IMR-90 (cell line): ENCODE measurements around the gene RNF224. TPM values are rescaled to one million over a fixed set of nuclear protein-coding genes. Genes with fewer than 3 reads are reported as not detected.

Source experiments
- ATAC-seq: fragments of 200-7000 bp; cut with Tn5 transposase; 2 replicates; pipeline ENCODE4 v1.9.1; 2020; ENCODE audit warnings: low read depth, mild to moderate bottlenecking, moderate library complexity
- BruUV-seq: library from RNA; stranded (reverse); fragments of 400-500 nt; replicated peaks from 2 replicates; lab custom pipeline; 2021; lab: Mats Ljungman, UMichigan
- CTCF ChIA-PET: fragments of 300-600 bp; formaldehyde crosslinking; extraction: SDS; loops from one replicate; lab custom pipeline; 2021; ENCODE audit warnings: antibody characterized with exemption; lab: Yijun Ruan, JAX
- POLR2A ChIA-PET: fragments of 300-600 bp; sonication (Branson Sonifier 250); formaldehyde crosslinking; loops from one replicate; lab custom pipeline; 2022; ENCODE audit warnings: antibody characterized with exemption; ENCODE audit not compliant: unreplicated experiment; lab: Charles Lee
- DNase-seq: peaks from one replicate; pipeline ENCODE4 v3.0.0; 2013
- H2AFZ ChIP-seq: replicated peaks from 2 replicates; pipeline ENCODE3; 2013; ENCODE audit warnings: low read length, mild to moderate bottlenecking; ENCODE audit not compliant: poor library complexity
- H2AK5ac ChIP-seq: 2 replicates; pipeline ENCODE4 v1.6.1; 2013; ENCODE audit warnings: low read depth, low read length, inconsistent platforms
- H2AK9ac ChIP-seq: replicated peaks from 2 replicates; pipeline ENCODE3; 2013; ENCODE audit warnings: mild to moderate bottlenecking, low read depth, low read length, moderate library complexity; ENCODE audit not compliant: poor library complexity
- H2BK120ac ChIP-seq: 2 replicates; pipeline ENCODE4 v1.6.1; 2013; ENCODE audit warnings: low read depth, low read length, inconsistent platforms
- H2BK15ac ChIP-seq: 3 replicates; pipeline ENCODE4 v1.6.1; 2013; ENCODE audit warnings: low read depth, low read length, inconsistent platforms
- H2BK20ac ChIP-seq: 2 replicates; pipeline ENCODE4 v1.6.1; 2013; ENCODE audit warnings: low read depth, mild to moderate bottlenecking, inconsistent platforms, low read length, moderate library complexity
- H2BK5ac ChIP-seq: 2 replicates; pipeline ENCODE4 v1.6.1; 2013; ENCODE audit warnings: mild to moderate bottlenecking, low read depth, low read length, inconsistent platforms; ENCODE audit not compliant: poor library complexity, severe bottlenecking
- H3K14ac ChIP-seq: replicated peaks from 2 replicates; pipeline ENCODE4 v1.6.1; 2013; ENCODE audit warnings: low read depth, low read length, inconsistent platforms
- H3K18ac ChIP-seq: 2 replicates; pipeline ENCODE4 v1.6.1; 2013; ENCODE audit warnings: low read depth, low read length, control low read depth
- H3K23ac ChIP-seq: 2 replicates; pipeline ENCODE4 v1.6.1; 2013; ENCODE audit warnings: low read depth, low read length, inconsistent platforms
- H3K27ac ChIP-seq: 2 replicates; pipeline ENCODE4 v1.5.1; 2013; ENCODE audit warnings: mild to moderate bottlenecking, control low read depth, low read length; ENCODE audit not compliant: insufficient read depth
- H3K27me3 ChIP-seq: 2 replicates; pipeline ENCODE4 v1.6.1; 2013; ENCODE audit warnings: low read length; ENCODE audit not compliant: control insufficient read depth, insufficient read depth
- H3K36me3 ChIP-seq: 2 replicates; pipeline ENCODE4 v1.6.1; 2013; ENCODE audit warnings: low read length, mixed read lengths; ENCODE audit not compliant: control insufficient read depth, insufficient read depth
- H3K4ac ChIP-seq: 2 replicates; pipeline ENCODE4 v1.6.1; 2013; ENCODE audit warnings: low read depth, low read length, inconsistent platforms
- H3K4me1 ChIP-seq: 2 replicates; pipeline ENCODE4 v1.6.1; 2013; ENCODE audit warnings: low read length, mixed read lengths; ENCODE audit not compliant: control insufficient read depth, insufficient read depth
- H3K4me2 ChIP-seq: 2 replicates; pipeline ENCODE4 v1.6.1; 2013; ENCODE audit warnings: low read depth, mild to moderate bottlenecking, control low read depth, low read length, moderate library complexity
- H3K4me3 ChIP-seq: 2 replicates; pipeline ENCODE4 v1.5.1; 2013; ENCODE audit warnings: low read depth, mild to moderate bottlenecking, control low read depth, low read length, moderate library complexity; ENCODE audit not compliant: insufficient read depth
- H3K56ac ChIP-seq: 2 replicates; pipeline ENCODE4 v1.6.1; 2013; ENCODE audit warnings: low read length, inconsistent platforms; ENCODE audit not compliant: insufficient read depth; ENCODE audit errors: extremely low read depth
- H3K79me1 ChIP-seq, 2 experiments: 2 replicates each; pipeline ENCODE4 v1.6.1; 2013; ENCODE audit warnings: low read length in 2 of 2, inconsistent platforms in 1 of 2, low read depth in 1 of 2
- H3K9ac ChIP-seq: 2 replicates; pipeline ENCODE4 v1.6.1; 2013; ENCODE audit warnings: low read depth, low read length, control low read depth
- H3K9me1 ChIP-seq: 2 replicates; pipeline ENCODE4 v1.6.1; 2013; ENCODE audit warnings: low read length, inconsistent platforms; ENCODE audit not compliant: insufficient read depth
- H3K9me3 ChIP-seq: 2 replicates; pipeline ENCODE4 v1.6.1; 2013; ENCODE audit warnings: low read length; ENCODE audit not compliant: control insufficient read depth, insufficient read depth
- H4K20me1 ChIP-seq: 2 replicates; pipeline ENCODE4 v1.6.1; 2013; ENCODE audit warnings: low read length, inconsistent platforms; ENCODE audit not compliant: insufficient read depth
- H4K5ac ChIP-seq: 2 replicates; pipeline ENCODE4 v1.6.1; 2013; ENCODE audit warnings: mild to moderate bottlenecking, low read depth, low read length, control low read depth
- H4K8ac ChIP-seq, 2 experiments: 2 replicates each; pipeline ENCODE4 v1.6.1; 2013; ENCODE audit warnings: low read depth in 2 of 2, low read length in 2 of 2, control low read depth in 1 of 2, inconsistent platforms in 1 of 2
- H4K91ac ChIP-seq: 2 replicates; pipeline ENCODE4 v1.6.1; 2013; ENCODE audit warnings: low read depth, low read length, inconsistent platforms; ENCODE audit not compliant: insufficient read depth
- CEBPB ChIP-seq: IDR thresholded peaks from 2 replicates; pipeline ENCODE4 v1.6.1; 2012; ENCODE audit warnings: low read depth, low read length, improper control_type of control experiment
- CTCF ChIP-seq: conservative IDR thresholded peaks from 2 replicates; pipeline ENCODE4 v1.5.1; 2012; ENCODE audit warnings: mild to moderate bottlenecking, low read depth, low read length, improper control_type of control experiment
- MAFK ChIP-seq: IDR thresholded peaks from 2 replicates; pipeline ENCODE4 v1.6.1; 2012; ENCODE audit warnings: low read depth, low read length, improper control_type of control experiment
- POLR2A ChIP-seq: IDR thresholded peaks from 2 replicates; pipeline ENCODE4 v1.6.1; 2012; ENCODE audit warnings: mild to moderate bottlenecking, low read depth, low read length
- RAD21 ChIP-seq: IDR thresholded peaks from 2 replicates; pipeline ENCODE4 v1.6.1; 2012; ENCODE audit warnings: low read length, improper control_type of control experiment
- RCOR1 ChIP-seq: IDR thresholded peaks from 2 replicates; pipeline ENCODE4 v1.6.1; 2012; ENCODE audit warnings: mild to moderate bottlenecking, low read length, improper control_type of control experiment; ENCODE audit not compliant: insufficient replicate concordance
- RFX5 ChIP-seq: IDR thresholded peaks from 2 replicates; pipeline ENCODE4 v1.8.0; 2012; ENCODE audit warnings: low read depth, mild to moderate bottlenecking, low read length, moderate library complexity
- WGBS, 2 experiments: methylation state at CpG; one replicate each; pipeline versions ENCODE4 v1.1.5 to v1.1.7; 2013; ENCODE audit warnings: missing lambda C conversion rate in 2 of 2; ENCODE audit not compliant: insufficient read length in 1 of 2; ENCODE audit errors: extremely low coverage in 2 of 2; 5-methylcytosine and 5-hydroxymethylcytosine counted together
- dilution Hi-C: fragments of 300-500 bp; cut with HindIII; formaldehyde crosslinking; loops from one replicate; pipeline ENCODE4 v1.14.3; 2018; ENCODE audit warnings: low sequenced_read_pairs; ENCODE audit not compliant: unreplicated experiment
- in situ Hi-C: fragments of 300-500 bp; cut with MboI; formaldehyde crosslinking; loops from 3 replicates; pipeline ENCODE4 v1.14.3; 2019; ENCODE audit warnings: low sequenced_read_pairs, inconsistent platforms, mixed read lengths
- intact Hi-C: fragments of 100-400 bp; cut with micrococcal nuclease; formaldehyde crosslinking; loops from 2 replicates; pipeline ENCODE4 v1.10.0; 2022
- polyA plus RNA-seq, 3 experiments: library from polyadenylated mRNA; depleted of rRNA; stranded (reverse); fragments of >200 nt; gene quantifications; 2 replicates each; pipeline ENCODE4 v1.2.3, GENCODE V29; 2012; ENCODE audit warnings: low replicate concordance in 1 of 3
- total RNA-seq: library from RNA; depleted of rRNA; stranded (reverse); fragments of >200 nt; gene quantifications from 2 replicates; pipeline ENCODE4 v1.2.3, GENCODE V29; 2012
- TF ChIP-seq, protein P1 (sequence below): fragments of 150-350 bp; IDR thresholded peaks from 2 replicates; pipeline ENCODE4 v1.6.1; 2017; ENCODE audit warnings: mild to moderate bottlenecking, antibody characterized with exemption, low read length, low read depth

RNF224 gene
- total and polyA plus RNA-seq, 2 of the 4 experiments (the other 2 are of a cell fraction) = not detected

- H3K9ac ChIP-seq = no peak overlapping the region
- no peak overlapping the region for H4K91ac ChIP-seq
- no peak overlapping the region for H3K14ac ChIP-seq
- intact Hi-C loops = no loop called here
- DNase-seq (no peak), ATAC-seq (no peak)
- no peak overlapping the region for H2BK20ac ChIP-seq
- H3K9me1 ChIP-seq = peaks cover 3% of the 10 kb centered on the region; the same call in 1 of the 2 replicates
- peak overlapping the region; percentile 39; the same call in 1 of the 2 replicates for H3K4me2 ChIP-seq
- peak overlapping the region; percentile 25 for H3K4me3 ChIP-seq
- no peak overlapping the region for H2BK15ac ChIP-seq
- no peak overlapping the region for H2BK120ac ChIP-seq
- H3K56ac ChIP-seq = no peak overlapping the region
- no peaks in the 10 kb centered on the region for H4K20me1 ChIP-seq
- peak overlapping the region; percentile 90 for H2AFZ ChIP-seq
- no peak overlapping the region for H4K8ac ChIP-seq
- H4K5ac ChIP-seq = no peak overlapping the region
- H2BK5ac ChIP-seq = no peak overlapping the region
- dilution Hi-C loops = no loop called here
- no peak for TF ChIP-seq MAFK
- TF ChIP-seq RCOR1 = no peak
- TF ChIP-seq, protein P1, sequence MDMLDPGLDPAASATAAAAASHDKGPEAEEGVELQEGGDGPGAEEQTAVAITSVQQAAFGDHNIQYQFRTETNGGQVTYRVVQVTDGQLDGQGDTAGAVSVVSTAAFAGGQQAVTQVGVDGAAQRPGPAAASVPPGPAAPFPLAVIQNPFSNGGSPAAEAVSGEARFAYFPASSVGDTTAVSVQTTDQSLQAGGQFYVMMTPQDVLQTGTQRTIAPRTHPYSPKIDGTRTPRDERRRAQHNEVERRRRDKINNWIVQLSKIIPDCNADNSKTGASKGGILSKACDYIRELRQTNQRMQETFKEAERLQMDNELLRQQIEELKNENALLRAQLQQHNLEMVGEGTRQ = no peak
- no peak for TF ChIP-seq CEBPB
- no peak for TF ChIP-seq RAD21
- no peak for TF ChIP-seq RFX5
- TF ChIP-seq POLR2A = no peak
- no peak for TF ChIP-seq CTCF
- peaks cover 4% of the 10 kb centered on the region for H3K36me3 ChIP-seq
- no TSS peak for BruUV-seq
- H3K79me1 ChIP-seq = peaks cover 0 to 4% of the 10 kb centered on the region in 2 experiments; a peak in 1 of 4 replicates
- peaks cover 17% of the 10 kb centered on the region for H3K4me1 ChIP-seq
- H3K18ac ChIP-seq = no peak overlapping the region
- in situ Hi-C loops = no loop called here
- H3K23ac ChIP-seq = no peak overlapping the region
- ChIA-PET POLR2A (interaction anchor here (1.1 kb wide), 1 partner anchor 19 kb away, joined by 3 read pairs; no protein-coding TSS in a partner anchor), CTCF (no interaction called here)
- H3K27ac ChIP-seq = no peak overlapping the region
- H2AK5ac ChIP-seq = no peak overlapping the region
- no peak overlapping the region for H3K4ac ChIP-seq
- H3K9me3 ChIP-seq = no peaks in the 10 kb centered on the region
- H3K27me3 ChIP-seq = no peaks in the 10 kb centered on the region
- 9% methylated on average over 18 of the region's 61 CpGs; no CpG with 5 or more reads in 1 of the 2 experiments for WGBS, 2 experiments
- peak overlapping the region; percentile 78 for H2AK9ac ChIP-seq
These were observed 5.7 kb upstream of the RNF224 start for GRCh38 chr9:137221506-137222111.
